Measurements from ENCODE around the gene CLCF1.
A peak's percentile ranks its signal among the peaks of the same experiment; 100 is the strongest.

The CLCF1 gene

GRCh38 chr11:67395555-67396258, 22.3 kb upstream of the CLCF1 start:
- DNase-seq: no peak

GRCh38 chr11:67393990-67394389, 20.6 kb upstream of the CLCF1 start:
- no peak for DNase-seq

- no peak for DNase-seq
These were observed 20.0 kb upstream of the CLCF1 start for GRCh38 chr11:67393437-67393836.

DNA sequence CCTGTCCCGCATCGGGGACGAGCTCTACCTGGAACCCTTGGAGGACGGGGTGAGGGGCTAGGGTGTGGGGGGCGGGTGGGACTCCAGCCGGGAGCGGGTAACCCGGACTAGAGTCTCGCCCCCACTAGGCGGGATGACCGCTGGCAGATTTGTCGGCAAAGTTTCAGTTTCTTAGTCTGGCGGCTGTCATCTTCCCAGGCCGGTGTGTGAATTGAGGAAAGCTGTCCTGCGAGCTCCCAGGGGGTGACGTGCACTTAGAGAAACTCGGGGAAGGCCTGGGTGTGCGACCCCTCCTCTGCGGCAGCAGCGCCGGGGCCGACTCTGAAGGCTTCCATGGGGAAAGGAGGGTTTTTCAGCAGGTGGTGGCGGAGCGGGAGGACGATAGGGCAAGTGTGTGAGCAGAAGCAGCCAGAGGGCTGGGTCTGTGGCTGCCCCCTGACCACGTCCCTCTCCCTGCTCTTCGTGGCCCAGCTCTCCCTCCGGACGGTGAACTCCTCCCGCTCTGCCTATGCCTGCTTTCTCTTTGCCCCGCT, 18.9 kb upstream of the CLCF1 start:
- DNase-seq: no peak

DNA sequence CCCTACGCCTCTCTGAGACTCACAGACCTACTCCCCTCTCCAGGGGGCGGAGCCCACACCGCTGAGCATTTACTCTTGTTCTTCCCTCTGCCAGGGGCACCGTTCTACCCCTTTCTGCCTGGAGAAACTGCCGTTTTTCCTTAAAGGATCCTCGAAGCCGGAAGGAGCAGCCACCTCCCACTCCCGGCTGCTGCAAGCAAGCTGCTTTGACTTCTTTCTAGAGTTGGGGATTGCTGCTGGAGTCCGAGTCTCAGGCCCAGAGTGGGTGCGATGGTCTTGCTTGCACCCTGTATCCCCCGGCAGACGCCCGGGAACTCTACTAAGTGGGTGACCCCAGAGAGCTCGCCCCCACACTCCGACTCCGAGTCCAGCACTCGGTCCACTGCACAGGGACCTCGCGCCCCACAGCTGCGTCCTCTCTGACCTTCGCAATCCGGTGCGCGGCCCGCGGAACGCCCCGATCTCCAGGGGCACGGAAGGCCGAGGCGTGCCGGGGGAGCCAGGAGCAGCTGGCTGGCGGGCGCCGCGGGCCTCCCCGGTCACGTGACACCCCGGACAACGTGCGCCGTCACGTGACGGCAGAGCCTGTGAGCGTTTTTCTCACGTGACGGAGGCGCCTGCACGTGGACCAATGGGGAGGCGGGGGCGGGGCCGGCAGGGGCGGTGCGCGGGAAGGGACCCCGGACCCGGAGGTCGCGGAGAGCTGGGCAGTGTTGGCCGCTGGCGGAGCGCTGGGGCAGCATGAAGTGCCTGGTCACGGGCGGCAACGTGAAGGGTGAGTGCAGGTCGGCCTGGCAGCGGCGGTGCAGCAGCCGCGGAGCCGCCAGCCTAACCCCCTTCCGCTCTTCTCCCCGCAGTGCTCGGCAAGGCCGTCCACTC, 18.1 kb upstream of the CLCF1 start, which contains the start of gene RAD9A:
TSS of gene RAD9A (plus strand) at position 683 of the 879 bp plus-strand sequence. CDS start at position 742, 59 bp downstream.
- DNase-seq: peak; percentile 95

DNA sequence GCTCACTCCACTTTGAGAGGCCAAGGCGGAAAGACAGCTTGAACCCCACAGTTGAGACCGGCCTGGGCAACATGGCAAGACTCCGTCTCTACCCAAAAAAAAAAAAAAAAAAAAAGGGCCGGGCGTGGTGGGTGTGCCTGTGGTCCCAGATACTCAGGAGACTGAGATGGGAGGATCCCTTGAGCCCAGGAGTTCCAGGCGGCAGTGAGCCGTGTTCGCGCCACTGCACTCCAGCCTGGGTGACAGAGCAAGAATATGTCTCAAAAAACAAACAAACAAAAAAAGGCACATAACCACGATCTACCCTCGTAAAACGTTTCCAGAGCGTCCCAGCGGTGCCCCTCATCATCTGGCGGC, 17.5 kb upstream of the CLCF1 start:
- no peak for DNase-seq

DNA sequence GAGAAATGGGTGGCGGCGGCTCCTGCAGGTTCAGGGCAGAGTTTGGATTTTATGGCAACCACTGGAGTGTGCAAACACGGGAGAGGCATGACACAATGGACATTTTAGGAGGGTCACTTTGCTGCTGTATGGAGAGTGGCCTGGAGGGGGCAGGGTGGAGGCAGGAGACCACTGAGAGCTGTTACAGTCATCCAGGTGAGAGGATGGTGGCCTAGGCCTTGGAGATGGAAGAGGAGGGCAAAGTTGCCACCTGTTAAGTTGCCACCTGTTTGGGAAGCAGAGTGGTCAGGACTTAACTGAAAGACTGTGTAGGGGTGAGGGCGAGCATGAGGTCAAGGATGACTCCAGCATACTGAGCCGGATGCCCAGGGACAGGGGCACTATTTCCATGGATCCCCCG, 16.1 kb upstream of the CLCF1 start:
- DNase-seq: peak; percentile 57

DNA sequence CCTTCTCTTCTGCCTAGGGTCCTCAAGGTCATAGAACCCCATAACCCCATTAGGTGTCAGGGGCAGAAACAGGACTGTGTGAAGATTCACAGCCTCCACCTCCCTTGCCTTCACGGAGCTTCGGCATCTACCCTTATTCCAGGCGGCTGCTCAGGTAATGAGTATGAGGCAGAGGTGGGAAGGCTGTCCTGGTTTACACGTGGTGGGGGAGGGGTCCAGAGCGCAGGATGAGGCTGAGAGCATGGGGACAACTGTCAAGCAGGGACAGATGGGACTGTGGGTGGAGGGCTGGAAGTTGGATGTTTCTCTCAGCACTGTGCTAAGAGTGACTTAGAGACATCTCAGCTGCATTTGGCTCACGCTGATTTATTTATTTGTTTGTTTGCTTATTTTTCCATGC, 14.1 kb upstream of the CLCF1 start:
- DNase-seq: no peak

- no peak for DNase-seq
These were observed 13.7 kb upstream of the CLCF1 start for GRCh38 chr11:67387069-67387468.

DNA sequence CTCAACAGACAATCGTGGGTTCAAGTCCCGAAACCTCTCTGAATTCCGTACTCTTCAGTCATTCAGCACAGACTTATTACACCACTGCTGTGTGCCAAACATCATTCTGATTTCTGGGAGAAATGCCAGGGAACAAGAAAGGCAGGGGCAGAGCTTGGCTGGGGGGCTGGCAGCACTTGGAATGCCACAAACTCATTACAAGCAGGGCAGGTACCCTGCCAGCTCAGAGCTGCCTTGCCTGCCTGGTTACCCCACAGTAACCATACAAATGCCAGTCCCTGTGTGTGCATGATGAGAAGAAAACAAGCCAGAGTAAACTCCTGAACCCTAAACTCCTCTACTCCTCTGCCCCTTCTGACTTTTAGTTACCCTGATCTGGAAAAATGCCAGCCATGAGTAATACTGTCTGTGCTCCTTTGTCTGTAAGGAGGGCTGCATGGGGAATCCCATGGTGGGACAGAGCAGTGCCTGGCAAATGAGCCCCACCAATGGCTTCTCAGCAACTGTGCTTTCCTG, 11.5 kb upstream of the CLCF1 start:
- DNase-seq: peak; percentile 41

DNA sequence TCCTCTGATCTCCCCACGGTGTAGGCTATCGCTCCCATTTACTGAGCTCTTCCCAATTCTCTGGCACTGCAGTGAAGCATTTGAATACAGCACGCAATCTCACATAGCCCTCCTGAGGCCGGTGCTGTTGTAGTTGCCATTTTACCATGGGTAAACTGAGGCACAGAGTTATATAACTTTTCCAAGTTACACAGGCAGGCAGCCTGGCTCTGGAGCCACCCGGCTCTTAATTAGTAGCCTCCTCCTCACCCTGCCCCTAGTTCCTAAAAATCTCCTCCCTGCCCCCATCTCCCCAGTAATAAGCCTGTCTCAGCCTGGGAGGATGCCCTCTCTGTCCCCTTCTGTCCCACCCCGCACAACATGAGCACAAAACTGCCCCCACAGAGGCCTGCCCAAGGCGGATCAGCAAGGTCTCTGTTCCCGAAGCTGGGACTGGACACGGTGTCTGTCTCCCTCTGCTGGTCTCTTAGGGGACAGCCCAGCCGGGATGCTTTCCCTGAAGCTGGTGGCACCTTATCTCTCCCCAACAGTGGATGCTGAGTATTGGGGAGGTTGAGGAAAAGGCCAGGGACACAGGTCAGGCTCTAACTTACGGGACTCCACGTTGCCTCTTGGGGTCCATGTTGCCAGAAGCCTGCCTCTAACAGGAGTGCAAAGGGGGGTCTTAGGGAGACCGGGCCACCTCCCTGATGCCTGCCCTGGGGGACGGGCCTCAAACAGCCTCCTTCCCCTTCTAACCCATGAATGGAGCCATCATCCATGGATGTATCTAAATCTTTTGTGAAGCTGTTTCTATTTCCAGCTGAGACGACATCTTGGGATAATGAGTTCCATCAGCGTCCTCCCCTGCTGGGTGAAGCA, 9.1 kb upstream of the CLCF1 start:
- DNase-seq: peak; percentile 89

DNA sequence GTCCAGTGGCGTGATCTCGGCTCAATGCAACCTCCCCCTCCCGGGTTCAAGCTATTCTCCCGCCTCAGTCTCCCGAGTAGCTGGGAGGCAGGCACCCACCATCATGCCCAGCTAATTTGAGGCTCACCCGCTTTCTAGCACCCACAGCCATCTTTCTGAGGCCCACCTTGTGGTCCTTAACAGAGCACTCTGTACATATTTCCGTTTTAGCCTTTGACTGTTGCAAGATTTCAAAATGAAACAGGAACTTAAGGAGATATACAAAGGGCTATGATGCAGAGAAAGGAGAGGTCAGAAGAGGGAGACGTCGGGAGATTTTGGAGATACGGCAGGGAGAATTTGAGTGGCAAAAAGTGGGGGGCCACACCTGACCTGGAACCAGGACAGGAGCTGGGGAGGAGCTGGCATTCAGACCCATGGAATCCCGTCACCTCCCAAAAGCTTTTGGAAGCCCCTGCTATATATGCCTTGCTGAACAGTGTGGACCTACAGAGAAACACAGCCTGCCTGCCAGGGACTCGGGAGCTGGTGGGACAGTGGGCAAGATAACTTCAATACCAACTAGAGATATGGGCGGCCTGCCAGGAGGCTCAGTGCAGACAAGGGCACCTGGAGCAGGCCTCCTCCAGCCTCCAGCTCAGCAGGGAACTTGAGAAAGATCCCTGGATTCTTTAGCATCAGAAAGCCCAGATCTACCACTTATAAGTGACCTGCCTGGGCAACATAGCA, 8.0 kb upstream of the CLCF1 start:
- peak; percentile 47 for DNase-seq

- DNase-seq: peak; percentile 45
These were observed 6.0 kb upstream of the CLCF1 start for GRCh38 chr11:67379061-67380058.

DNA sequence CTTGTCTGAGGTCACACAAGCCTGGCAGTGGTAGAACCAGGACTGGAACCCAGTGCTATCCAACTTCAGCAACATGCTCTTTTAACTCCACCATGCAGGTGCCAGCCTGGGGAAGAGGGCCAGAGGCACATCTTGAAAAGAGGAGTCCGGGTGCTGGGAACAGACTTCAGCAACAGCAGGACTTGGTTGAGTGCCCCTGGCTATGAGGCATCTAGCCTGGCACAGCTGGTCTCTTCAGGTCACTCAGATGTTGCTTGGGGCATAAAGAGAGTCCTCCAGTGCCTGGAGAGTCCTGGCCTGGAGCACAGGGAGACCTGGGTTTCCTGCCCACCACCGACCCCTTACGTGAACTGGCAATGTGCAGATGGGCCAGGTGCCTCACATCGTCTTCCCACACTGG, 5.1 kb upstream of the CLCF1 start:
- no peak for DNase-seq

DNA sequence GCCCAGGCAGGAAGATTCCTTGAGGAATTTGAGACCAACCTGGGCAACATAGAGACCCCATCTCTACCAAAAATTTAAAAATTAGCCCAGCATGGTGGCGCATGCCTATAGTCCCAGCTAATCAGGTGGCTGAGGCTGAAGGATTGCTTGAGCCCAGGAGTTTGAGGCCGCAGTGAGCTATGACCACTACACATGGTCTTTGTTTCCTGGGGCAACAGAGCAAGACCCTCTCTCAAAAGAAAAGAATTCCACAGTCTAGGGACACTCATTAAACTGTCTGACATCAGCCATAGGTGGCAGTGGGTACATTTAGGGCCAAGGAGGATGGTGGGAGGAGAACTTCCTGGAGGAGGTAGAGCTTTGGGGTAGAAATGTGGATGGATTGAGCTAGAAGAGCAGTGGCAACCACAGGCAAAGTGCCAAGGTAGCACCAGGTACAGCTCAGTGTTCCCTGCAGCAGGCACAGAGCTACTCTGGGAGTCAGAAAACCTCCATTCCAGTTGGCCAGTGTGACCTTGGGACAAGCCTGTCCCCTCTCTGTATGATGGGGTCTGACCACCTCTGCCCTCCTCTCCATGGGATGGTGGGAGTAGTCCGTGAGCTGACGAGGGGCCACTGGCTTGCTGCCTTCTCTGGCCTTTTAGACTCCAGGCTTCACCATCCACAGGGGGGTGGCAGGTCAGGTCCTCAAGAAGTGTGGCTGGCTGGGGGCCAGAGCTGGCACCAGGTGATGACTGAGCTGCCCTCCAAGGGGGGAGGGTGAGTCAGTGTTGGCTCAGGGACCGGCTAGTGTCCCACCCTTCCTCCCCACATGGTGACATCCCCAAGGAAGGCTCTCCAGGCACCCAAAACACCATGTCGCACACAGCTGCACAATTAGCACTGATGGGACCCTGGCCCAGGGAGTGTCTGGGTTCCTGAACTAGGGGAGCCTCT, 3.7 kb upstream of the CLCF1 start:
- DNase-seq: no peak

DNA sequence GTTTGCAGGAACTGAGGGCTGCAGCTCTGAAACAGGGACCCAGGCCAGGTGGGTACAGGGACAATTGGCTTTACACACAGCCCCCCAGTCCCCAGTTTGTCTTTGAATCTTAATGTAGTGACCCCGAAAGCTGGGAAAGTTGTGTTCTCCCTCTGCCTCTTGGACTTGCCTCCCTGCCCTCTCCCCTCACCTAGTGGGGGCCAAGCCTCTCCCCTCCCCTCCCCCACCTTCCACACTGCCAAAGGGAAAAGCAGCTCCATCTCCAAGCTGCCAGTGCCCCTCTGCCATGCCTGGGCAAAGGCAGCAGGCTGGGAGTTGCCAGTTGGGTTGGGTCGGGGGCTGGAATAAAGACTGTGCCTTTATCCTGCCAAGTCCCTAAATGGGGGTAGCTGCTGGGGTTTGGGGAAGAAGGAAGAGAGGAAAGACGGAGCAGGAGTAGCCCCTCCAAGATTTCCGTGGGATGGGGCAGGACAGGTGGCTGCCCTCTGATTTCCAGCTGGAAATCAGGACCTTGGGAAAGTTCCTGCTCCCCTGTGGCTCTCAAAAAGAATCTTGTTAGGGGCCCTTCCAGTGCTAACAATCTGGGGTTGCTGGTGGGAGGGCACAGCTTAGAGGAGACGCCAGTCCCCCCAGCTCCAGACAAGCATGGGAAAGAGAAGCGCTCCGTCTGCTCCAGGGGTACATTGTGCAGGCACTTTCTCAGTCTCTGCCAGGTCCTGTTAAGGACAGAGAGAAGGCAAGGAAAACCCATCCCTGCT, 2.8 kb upstream of the CLCF1 start:
- DNase-seq: no peak

DNA sequence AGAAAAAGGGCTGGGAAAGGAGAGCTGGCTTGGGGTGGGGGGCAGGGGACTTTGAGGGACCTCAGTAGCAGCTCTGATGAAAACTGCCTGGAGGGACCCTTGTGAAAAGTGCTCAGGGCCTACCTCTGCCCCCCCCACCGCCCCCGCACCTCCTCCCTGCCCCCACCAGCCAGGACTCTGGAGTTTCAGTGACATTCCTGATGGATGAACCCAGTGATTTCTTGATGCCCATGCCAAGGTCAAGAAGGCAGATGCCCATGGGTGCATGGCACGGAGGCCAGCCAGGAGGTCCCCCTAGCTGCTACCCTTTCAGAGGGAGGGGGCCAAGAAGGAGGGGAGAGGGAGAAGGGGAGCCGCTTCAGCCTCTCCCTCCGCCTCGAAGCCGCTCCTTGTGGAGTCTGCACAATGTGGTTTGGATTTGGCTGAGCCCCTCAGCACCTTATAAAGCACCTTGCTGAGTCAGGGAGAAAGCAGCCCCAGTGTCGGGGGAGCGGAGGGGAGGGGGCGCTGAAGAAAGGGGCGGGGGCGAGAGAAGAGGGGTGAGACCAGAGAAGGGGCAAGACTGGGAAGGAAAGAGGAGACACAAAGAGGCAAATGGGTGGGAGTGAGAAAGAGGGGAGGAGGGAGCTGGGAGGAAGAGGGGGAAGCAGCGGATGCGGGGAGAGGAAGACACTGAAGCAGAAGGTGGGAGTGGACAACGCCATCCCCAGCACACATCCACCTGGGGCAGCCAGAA, 2.1 kb upstream of the CLCF1 start:
- DNase-seq: no peak
